Stimulated activated naive CD8-positive, alpha-beta T cell treated with anti-CD3 and anti-CD28 coated beads, Interleukin-15, amount 100 ng/mL, for 72 hours (primary cell): ENCODE data around the gene ARHGDIB.

Experiments used
- ATAC-seq: fragments of 150-1000 bp; cut with Tn5 transposase; 2 replicates; pipeline ENCODE4 v1.10.0; 2021; ENCODE audit warnings: mild to moderate bottlenecking, moderate library complexity
- DNase-seq, 2 donors: peaks; one replicate each; pipeline ENCODE4 v3.0.0; 2021 to 2022
- H3K27ac Mint-ChIP-seq, 2 donors: one replicate each; pipeline ENCODE4 v1.8.0; 2022; ENCODE audit warnings: mild to moderate bottlenecking in 2 of 2, mixed read lengths in 2 of 2, moderate library complexity in 2 of 2
- H3K27me3 Mint-ChIP-seq: one replicate; pipeline ENCODE4 v1.8.0; 2022; ENCODE audit warnings: mixed read lengths
- H3K4me1 Mint-ChIP-seq: one replicate; pipeline ENCODE4 v1.8.0; 2022; ENCODE audit warnings: mild to moderate bottlenecking, mixed read lengths
- H3K4me3 Mint-ChIP-seq, 2 donors: one replicate each; pipeline ENCODE4 v1.8.0; 2022; ENCODE audit warnings: mild to moderate bottlenecking in 2 of 2, mixed read lengths in 2 of 2, moderate library complexity in 1 of 2
- H3K9me3 Mint-ChIP-seq, 2 donors: one replicate each; pipeline ENCODE4 v1.8.0; 2022; ENCODE audit warnings: mixed read lengths in 2 of 2

Gene ARHGDIB

DNA sequence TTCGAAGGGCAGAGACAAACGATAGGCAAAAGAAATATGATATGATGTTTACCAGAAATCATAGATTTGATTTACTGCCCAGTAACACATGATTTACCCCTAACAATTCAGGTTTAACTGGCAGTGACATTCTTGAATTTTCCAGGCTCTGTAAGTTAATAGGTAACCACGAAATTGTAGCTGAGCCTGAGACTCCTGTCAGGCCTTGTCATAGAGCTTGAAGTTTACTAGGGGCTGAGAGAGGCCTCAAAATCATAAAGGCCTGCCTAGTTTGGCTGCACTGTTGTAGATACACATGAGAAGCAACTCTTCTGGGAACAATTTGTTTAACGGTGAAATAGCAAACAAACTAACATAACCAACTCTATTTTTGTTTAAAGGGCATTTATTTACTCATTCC, 26.4 kb downstream of the ARHGDIB start:
- Mint-ChIP-seq H3K4me3 (no peak overlapping the region), H3K4me1 (peaks cover 39% of the 10 kb centered on the region), H3K27me3 (no peaks in the 10 kb centered on the region), H3K9me3 (no peaks in the 10 kb centered on the region), H3K27ac (peak overlapping the region in 1 of 2 donors; percentile 35)
- ATAC-seq = no peak
- no peak for DNase-seq

DNA sequence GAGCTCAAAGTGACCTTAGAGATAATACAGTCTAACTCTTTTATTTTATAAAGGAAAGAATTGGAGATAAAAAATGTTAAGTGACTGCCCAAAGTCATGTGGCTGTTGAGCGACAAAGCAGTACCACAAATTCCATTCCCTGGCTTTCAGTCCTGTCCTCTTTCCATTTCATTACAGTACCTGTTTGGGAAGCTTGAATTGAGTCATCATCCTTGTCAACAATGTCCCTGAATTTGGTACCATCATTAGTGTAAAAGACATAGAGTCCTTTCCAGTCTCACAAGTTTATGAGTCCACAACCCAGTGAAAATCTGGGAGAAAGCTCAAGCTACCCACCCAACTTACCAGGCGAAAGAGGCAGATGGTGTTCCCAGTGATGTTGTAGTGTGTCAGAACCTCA, 26.9 kb downstream of the ARHGDIB start:
- H3K27ac Mint-ChIP-seq = no peak overlapping the region
- no peak overlapping the region for H3K4me3 Mint-ChIP-seq
- ATAC-seq (no peak), DNase-seq (no peak)
- no peaks in the 10 kb centered on the region for H3K9me3 Mint-ChIP-seq
- no peaks in the 10 kb centered on the region for H3K27me3 Mint-ChIP-seq
- H3K4me1 Mint-ChIP-seq = peaks cover 34% of the 10 kb centered on the region

DNA sequence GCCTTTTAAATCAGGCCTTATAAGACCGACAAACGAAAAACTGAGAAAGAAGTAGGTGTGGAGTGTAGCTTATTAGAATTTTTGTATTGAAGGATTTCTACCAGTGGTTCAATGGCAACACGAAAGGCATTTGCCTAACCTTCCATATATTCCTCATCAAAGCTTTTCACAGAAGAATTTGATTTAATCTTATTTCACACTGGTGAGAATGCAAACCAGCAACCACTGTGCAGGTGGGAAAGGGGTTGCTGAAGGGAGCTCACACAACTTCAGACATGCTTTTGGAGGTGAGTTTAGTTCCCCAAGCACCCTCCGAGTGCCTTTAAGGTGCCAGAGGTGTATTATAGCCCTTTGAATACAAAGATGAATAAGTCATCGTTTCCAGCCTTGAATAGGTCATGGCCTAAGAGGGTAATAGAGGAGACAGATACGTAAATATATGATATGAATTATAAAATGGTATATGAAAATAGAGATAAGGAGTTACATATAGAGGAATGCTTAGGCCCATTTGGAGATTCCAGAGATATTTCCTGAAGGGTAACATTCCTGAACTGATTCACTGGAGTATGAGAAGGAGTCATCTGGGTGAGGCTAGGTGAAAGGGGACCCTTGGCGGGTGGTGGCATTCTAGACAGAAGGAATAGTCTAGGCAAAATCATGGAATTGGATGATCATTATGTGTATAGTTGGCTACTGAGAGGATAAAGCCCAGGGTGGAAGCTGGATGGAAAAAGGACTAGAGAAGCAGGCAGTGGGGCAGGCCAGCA, 29.4 kb downstream of the ARHGDIB start:
- ATAC-seq = no peak
- peaks cover 17% of the 10 kb centered on the region for H3K4me1 Mint-ChIP-seq
- DNase-seq = no peak
- H3K27ac Mint-ChIP-seq = peak overlapping the region in 1 of 2 donors; percentile 23
- no peaks in the 10 kb centered on the region for H3K27me3 Mint-ChIP-seq
- no peak overlapping the region for H3K4me3 Mint-ChIP-seq
- no peaks in the 10 kb centered on the region for H3K9me3 Mint-ChIP-seq

DNA sequence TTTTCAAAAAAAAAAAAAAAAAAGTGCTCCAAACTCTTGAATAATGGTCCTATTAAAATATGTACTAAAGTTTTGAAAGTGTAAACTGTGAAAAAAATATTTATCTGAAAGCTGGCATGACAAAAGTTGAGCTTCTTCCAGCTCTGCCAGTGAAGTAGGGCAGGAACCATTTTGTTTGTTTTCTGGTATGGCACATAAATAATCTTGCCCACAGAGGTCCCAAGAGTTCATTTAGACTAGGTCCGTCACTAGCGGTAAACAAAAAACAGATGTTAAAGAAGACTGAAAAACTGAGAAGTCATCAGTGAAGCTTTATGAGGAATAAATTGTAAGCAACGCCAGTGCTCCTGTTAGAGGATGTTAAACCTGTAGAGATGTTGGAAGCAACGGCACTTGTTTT, 30.0 kb downstream of the ARHGDIB start:
- DNase-seq (no peak), ATAC-seq (no peak)
- Mint-ChIP-seq H3K27me3 (no peaks in the 10 kb centered on the region), H3K27ac (no peak overlapping the region), H3K4me3 (no peak overlapping the region), H3K4me1 (peaks cover 13% of the 10 kb centered on the region), H3K9me3 (no peaks in the 10 kb centered on the region)

DNA sequence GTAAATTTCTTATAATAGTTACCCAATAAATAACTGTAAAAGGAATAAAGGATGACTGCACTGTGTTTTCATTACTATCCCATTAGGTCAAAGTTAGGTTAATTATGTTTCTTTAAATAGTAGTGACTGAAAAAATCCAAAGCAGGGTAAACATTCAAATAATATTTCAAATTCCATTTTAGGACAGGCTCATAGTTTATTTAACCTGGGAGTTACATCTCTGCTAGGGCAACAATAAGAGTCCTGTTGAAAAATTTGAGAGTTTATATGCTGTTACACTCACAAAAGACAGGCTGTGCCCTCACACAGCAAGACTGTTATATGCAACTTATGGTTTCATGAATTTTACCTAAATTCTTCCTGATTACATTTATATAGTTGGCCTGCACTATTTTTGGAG, 31.1 kb downstream of the ARHGDIB start:
- H3K4me1 Mint-ChIP-seq = peaks cover 13% of the 10 kb centered on the region
- DNase-seq = no peak
- no peaks in the 10 kb centered on the region for H3K9me3 Mint-ChIP-seq
- no peak overlapping the region for H3K4me3 Mint-ChIP-seq
- H3K27me3 Mint-ChIP-seq = no peaks in the 10 kb centered on the region
- no peak for ATAC-seq
- no peak overlapping the region for H3K27ac Mint-ChIP-seq

DNA sequence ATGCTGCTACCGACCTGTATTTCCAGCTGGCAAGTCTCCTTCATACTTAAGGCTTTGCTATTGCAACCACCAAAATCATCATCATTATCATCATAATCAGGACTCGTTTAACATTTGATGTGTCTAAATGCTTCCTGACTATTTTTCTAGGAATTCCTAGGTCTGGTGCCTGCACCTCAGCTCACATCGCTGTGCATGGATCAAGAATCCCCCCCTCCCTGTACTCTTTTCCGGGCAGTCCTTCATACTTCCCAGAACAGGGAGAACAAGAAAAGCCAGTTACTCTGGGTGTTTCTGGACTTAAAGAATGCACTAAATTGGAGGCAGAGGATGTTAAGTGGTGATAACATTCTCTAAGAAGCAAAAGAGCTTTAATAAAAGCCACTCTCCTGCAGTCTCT, 32.5 kb downstream of the ARHGDIB start:
- ATAC-seq (no peak), DNase-seq (no peak)
- no peaks in the 10 kb centered on the region for H3K9me3 Mint-ChIP-seq
- peak overlapping the region; percentile 46 to 50 for H3K27ac Mint-ChIP-seq
- peaks cover 11% of the 10 kb centered on the region for H3K4me1 Mint-ChIP-seq
- H3K27me3 Mint-ChIP-seq = no peaks in the 10 kb centered on the region
- no peak overlapping the region for H3K4me3 Mint-ChIP-seq

DNA sequence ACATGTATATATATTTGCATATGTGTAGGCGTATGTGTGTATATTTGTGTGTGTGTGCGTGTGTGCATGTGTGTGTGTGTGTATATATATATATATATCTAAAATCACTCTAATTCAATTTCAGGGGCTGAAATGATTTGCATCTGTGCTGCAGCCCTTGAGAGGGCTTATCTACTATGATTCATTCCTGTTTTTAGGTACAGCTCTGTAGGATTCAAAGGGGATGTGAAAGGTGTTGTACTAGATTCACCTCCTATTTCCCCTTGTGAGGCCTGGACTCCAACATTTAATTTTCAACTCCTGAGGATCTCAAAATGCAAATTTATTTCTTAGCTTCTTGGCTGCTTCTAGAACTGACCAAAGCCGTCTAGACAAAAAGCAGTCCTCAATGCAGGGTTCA, 34.1 kb downstream of the ARHGDIB start:
- H3K4me3 Mint-ChIP-seq = no peak overlapping the region
- H3K4me1 Mint-ChIP-seq = no peaks in the 10 kb centered on the region
- H3K9me3 Mint-ChIP-seq = no peaks in the 10 kb centered on the region
- no peaks in the 10 kb centered on the region for H3K27me3 Mint-ChIP-seq
- DNase-seq (no peak), ATAC-seq (no peak)
- no peak overlapping the region for H3K27ac Mint-ChIP-seq

DNA sequence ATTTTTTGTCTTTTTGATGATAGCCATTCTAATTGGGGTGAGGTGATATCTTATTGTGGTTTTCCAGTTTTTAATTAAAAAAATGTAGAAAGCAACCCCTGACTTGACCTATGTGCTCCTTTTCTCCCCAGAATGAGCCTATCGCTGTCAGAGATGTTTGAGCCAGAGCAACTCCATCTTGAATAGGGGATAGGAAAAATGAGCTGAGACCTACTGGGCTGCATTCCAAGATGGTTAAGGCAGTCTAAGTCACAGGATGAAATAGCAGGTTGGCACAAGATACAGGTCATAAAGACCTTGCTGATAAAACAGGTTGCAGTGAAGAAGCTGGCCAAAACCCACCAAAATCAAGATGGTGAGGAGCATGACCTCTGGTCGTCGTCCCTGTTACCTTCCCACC, 36.9 kb downstream of the ARHGDIB start:
- Mint-ChIP-seq H3K27ac (no peak overlapping the region), H3K4me1 (peaks cover 20% of the 10 kb centered on the region), H3K27me3 (no peaks in the 10 kb centered on the region), H3K4me3 (no peak overlapping the region), H3K9me3 (no peaks in the 10 kb centered on the region)
- DNase-seq = no peak
- ATAC-seq = no peak

DNA sequence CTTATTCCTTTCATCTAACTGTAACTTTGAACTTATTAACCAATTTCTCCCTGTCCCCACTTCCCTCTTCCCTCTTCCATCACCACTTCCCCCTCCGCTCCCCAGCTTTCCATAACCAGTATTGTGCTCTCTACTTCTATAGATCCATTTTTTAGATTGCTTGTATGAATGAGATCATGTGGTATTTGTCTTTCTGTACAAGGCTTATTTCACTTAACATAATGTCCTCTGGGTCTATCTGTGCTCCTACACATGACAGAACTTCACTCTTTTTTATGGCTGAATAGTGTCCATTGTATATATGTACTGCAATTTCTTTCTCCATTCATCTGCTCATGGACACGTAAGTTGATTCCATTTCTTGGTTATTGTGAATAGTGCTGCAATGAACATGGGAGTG, 37.5 kb downstream of the ARHGDIB start:
- Mint-ChIP-seq H3K4me1 (peaks cover 20% of the 10 kb centered on the region), H3K4me3 (no peak overlapping the region), H3K27ac (no peak overlapping the region), H3K27me3 (no peaks in the 10 kb centered on the region), H3K9me3 (no peaks in the 10 kb centered on the region)
- DNase-seq (no peak), ATAC-seq (no peak)

DNA sequence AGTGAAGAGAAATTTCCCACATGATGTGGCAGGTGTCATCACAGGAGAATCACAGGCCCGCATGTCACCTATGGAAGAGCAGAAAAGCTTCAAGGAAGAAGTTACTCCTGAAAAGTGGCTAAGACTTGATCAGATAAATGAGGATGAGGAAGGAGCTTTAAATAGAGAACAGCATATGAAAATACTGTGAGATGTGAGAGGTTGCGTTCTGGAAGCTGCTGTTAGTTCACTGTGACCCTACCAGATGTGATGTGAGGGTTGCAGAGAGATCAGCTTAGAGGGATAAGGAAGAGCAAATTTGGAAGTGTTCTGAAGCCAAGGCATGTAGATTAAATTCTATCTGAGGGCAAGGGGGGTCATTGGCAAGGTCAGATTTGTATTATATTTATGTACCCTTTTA, 40.2 kb downstream of the ARHGDIB start:
- no peaks in the 10 kb centered on the region for H3K9me3 Mint-ChIP-seq
- H3K4me1 Mint-ChIP-seq = peaks cover 20% of the 10 kb centered on the region
- H3K4me3 Mint-ChIP-seq = peak overlapping the region in 1 of 2 donors; percentile 6
- H3K27ac Mint-ChIP-seq = peak overlapping the region in 1 of 2 donors; percentile 81
- no peak for DNase-seq
- H3K27me3 Mint-ChIP-seq = no peaks in the 10 kb centered on the region
- no peak for ATAC-seq

DNA sequence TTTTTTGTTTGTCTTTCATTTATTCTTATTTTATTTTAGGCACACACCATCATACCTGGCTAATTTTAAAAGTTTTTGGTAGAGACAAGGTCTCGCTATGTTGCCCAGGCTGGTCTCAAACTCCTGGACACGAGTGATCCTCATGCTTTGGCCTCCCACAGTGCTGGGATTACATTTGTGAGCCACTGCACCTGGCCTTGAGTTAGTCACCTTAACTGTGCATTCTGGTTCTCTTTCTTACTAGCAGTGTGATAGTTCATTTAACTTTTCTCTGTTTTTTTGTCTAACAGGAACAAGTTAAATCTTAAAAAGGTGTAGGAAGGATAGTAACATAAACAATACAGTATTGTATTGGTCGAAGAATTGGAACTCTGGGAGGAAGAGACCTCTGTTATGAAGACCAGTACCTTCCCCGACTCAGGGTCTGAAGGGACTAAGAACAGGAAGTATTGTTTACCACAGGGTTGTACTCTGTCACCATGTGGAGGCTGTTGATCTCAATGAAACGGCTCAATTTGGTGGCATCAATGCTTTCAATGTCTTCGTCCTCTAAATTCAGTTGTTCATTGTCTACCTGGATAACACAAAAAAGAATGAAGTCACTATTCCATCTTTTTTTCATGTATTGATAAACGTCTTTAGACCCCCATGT, 40.8 kb downstream of the ARHGDIB start:
- DNase-seq (no peak), ATAC-seq (peak; percentile 89)
- Mint-ChIP-seq H3K27ac (peak overlapping the region in 1 of 2 donors; percentile 81), H3K27me3 (no peaks in the 10 kb centered on the region), H3K4me3 (peak overlapping the region in 1 of 2 donors; percentile 6), H3K9me3 (no peaks in the 10 kb centered on the region), H3K4me1 (peaks cover 20% of the 10 kb centered on the region)

DNA sequence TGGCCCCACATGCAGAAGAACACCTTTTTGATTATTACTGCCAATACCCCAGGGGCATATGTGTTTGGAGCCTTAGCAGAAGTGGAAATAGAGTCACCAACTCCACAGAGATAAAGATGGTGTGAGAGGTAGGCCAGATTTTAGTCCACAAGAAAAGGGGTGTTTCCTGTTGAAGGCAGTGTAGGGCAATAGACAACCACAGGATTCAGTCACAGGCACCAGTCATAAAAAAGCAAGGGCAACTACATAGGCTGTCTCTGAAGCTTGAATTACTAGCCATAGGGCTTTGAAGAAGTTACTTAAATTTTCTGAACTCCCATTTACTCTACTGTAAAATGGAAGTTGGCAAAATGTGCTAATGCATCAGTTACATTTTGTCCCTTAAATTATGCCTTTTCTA, 41.9 kb downstream of the ARHGDIB start:
- ATAC-seq (peak; percentile 66), DNase-seq (no peak)
- no peak overlapping the region for H3K27ac Mint-ChIP-seq
- H3K9me3 Mint-ChIP-seq = no peaks in the 10 kb centered on the region
- H3K27me3 Mint-ChIP-seq = no peaks in the 10 kb centered on the region
- H3K4me3 Mint-ChIP-seq = no peak overlapping the region
- H3K4me1 Mint-ChIP-seq = peaks cover 20% of the 10 kb centered on the region

DNA sequence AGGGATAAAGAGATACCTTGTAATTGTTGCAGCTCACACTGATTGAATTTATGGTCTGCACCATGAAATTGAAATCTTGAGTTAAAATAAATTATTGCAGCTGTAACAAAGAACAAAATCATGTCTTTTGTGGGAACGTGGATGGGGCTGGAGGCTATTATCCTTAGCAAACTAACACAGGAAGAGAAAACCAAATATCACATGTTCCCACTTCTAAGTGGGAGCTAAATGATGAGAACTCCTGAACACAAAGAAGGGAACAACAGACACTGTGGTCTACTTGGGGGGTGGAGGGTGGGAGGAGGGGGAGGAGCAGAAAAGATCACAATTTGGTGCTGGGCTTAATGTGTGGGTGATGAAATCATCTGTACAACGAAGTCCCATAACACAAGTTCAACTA, 45.7 kb downstream of the ARHGDIB start:
- DNase-seq (no peak), ATAC-seq (no peak)
- H3K4me3 Mint-ChIP-seq = no peak overlapping the region
- no peaks in the 10 kb centered on the region for H3K27me3 Mint-ChIP-seq
- no peak overlapping the region for H3K27ac Mint-ChIP-seq
- no peaks in the 10 kb centered on the region for H3K9me3 Mint-ChIP-seq
- H3K4me1 Mint-ChIP-seq = peaks cover 22% of the 10 kb centered on the region

DNA sequence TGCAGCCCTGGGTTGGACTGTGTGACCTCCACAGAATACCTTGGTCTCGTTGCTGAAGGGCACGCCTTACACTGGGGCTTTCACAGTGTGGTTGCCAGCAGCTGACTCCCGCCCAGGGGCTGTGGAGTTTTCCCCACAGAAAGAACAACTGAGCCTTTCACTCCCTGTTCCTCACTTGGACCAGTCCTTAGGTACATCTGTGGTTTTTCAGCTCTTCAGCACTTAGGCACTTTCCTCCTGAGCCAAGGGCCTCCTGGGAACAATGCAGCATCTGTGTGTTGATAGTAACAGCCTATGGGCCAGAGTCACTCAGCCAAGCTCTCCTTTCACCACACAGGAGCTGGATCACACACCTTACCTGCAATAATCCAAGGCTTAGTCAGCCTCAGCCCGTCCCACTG, 48.0 kb downstream of the ARHGDIB start:
- Mint-ChIP-seq H3K27me3 (no peaks in the 10 kb centered on the region), H3K27ac (no peak overlapping the region), H3K4me3 (no peak overlapping the region), H3K4me1 (peaks cover 22% of the 10 kb centered on the region), H3K9me3 (peaks cover 0 to 3% of the 10 kb centered on the region in 2 donors)
- ATAC-seq = no peak
- no peak for DNase-seq

DNA sequence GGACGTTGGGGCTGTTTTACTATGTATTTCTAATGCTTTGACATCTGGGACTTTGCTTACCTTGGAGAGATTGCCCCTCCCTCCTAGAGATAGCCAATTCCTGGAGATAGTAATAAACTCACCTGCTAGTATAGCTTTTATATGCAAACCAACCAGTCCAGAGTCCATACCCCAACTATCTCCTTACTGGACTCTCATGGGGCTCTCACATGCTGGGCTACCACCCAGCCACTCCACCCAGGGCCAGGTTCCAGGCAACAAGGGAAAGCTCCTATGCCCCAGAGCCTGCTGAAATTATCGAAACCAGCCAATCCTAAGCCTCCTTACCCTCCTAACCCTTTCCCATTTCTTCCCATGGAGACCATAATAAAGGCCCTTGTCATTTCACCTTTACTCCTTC, 50.3 kb downstream of the ARHGDIB start:
- Mint-ChIP-seq H3K27ac (peak overlapping the region; percentile 5 to 94), H3K4me3 (peak overlapping the region; percentile 18 to 73), H3K4me1 (peaks cover 30% of the 10 kb centered on the region), H3K9me3 (peaks cover 0 to 7% of the 10 kb centered on the region in 2 donors), H3K27me3 (no peaks in the 10 kb centered on the region)
- no peak for DNase-seq
- ATAC-seq = no peak

DNA sequence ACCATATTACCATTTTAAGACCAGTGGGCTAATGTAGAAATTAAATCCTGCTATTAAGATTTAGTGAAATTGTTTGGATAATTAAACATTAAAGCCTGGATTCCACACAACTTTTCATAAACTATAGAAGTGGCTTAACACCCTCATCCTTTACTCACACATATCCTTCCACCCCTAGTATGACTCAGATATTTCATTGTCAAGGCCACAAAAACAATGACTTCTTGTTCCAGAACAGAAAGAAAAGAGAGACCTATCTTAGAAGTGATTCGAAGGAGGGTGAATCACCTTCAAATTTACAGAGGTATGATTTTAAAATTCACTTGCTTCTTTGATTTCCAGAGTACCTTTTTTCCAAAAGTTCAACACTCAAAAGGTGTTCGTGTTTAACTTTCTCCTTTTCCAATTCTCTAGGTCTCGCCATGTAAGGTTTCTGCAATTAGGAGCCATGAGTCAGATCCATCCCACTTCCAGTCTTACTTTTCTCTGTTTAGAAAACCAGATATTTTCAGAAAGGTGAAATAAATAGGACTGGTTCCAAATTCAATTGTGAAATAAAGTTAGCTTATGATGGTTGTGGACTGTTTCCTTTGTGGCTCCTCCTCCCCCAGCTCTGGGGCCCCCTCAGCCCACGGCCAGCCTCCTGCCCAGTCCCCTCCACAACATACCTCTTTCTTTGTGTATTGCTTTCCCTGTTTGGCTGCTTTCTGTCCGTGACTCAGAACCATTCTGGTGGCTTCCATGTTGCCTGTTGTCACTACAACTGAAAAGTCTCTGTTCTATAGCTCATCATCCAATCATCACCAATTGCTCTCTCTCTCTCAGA, 51.1 kb downstream of the ARHGDIB start:
- DNase-seq = peak; percentile 13 to 74
- peaks cover 30% of the 10 kb centered on the region for H3K4me1 Mint-ChIP-seq
- peaks cover 0 to 7% of the 10 kb centered on the region in 2 donors for H3K9me3 Mint-ChIP-seq
- peak overlapping the region; percentile 89 to 94 for H3K27ac Mint-ChIP-seq
- H3K27me3 Mint-ChIP-seq = no peaks in the 10 kb centered on the region
- peak overlapping the region; percentile 49 to 73 for H3K4me3 Mint-ChIP-seq
- ATAC-seq = peak; percentile 89
